ENCODE measurements around the gene FLRT3.

GRCh38 chr20:14304472-14304871 lies 32.9 kb downstream of the FLRT3 start:
- TF ChIP-seq TAF1 (conservative IDR thresholded peaks at IDR 0.05) (no peak), MAX (IDR thresholded peaks at IDR 0.05) (no peak), CTCF (IDR thresholded peaks at IDR 0.05; ENCODE audit: low read depth, low read length, missing input control) (no peak), FOXA1 (IDR thresholded peaks at IDR 0.05) (no peak), REST (IDR thresholded peaks at IDR 0.05) (no peak), JUND (IDR thresholded peaks at IDR 0.05) (no peak), GABPA (IDR thresholded peaks at IDR 0.05 in 1 of 2, conservative IDR thresholded peaks at IDR 0.05 in 1 of 2) (no peak), RAD21 (IDR thresholded peaks at IDR 0.05) (no peak), EGR1 (IDR thresholded peaks at IDR 0.05; ENCODE audit: low read depth in 2 of 2) (no peak)

All from liver (tissue), 3 donors.